Activated CD8-positive, alpha-beta memory T cell treated with anti-CD3 and anti-CD28 coated beads for 1 hour (primary cell): ENCODE measurements around the gene DTNB.

Experiments
- DNase-seq, 2 donors: peaks; one replicate each; pipeline ENCODE4 v3.0.0-alpha.2; 2020; ENCODE audit warnings: low read depth in 1 of 2; ENCODE audit errors: extremely low read depth in 1 of 2

Gene DTNB

GRCh38 chr2:25400576-25401216, 272.7 kb downstream of the DTNB start:
- DNase-seq: no peak

- DNase-seq: no peak
Observed at GRCh38 chr2:25400169-25400568, 273.2 kb downstream of the DTNB start.

DNA sequence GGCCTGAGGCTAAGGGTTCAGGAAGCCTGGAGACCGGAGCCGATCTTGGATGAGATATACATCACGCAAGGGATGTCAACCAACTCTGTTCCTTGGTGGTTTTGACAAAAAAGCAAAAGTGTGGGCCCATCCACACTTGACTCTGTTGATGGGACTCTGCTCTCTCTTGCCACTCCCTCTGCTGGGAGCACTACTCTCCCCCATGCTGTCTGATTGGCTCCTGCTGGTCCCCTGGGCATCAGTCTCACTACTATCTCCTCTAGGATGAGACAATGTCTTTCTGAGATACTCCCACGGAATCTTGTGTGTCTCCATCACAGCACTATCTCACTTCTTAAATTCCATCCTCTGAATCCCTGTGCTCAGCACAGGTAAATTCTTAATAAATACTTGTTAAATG, 274.8 kb downstream of the DTNB start:
- no peak for DNase-seq

DNA sequence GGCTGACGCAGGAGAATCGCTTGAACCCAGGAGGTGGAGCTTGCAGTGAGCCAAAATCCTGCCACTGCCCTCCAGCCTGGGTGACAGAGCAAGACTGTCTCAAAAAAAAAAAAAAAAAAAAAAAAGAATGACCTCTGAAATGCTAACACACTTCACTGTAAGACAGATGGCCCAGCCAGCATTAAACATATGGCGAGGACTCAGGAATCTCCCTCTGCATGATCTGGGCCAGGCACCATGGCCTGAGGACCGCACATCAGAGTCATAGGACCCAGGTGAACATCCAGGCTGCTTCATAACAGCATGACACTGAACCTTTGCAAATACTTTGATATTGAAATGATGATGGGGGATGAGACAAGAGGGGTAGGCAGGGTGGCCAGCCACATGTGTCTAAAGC, 275.6 kb downstream of the DTNB start:
- no peak for DNase-seq

- DNase-seq: no peak
Observed at GRCh38 chr2:25389161-25389560, 284.2 kb downstream of the DTNB start.

GRCh38 chr2:25388491-25388890, 284.9 kb downstream of the DTNB start:
- no peak for DNase-seq

DNA sequence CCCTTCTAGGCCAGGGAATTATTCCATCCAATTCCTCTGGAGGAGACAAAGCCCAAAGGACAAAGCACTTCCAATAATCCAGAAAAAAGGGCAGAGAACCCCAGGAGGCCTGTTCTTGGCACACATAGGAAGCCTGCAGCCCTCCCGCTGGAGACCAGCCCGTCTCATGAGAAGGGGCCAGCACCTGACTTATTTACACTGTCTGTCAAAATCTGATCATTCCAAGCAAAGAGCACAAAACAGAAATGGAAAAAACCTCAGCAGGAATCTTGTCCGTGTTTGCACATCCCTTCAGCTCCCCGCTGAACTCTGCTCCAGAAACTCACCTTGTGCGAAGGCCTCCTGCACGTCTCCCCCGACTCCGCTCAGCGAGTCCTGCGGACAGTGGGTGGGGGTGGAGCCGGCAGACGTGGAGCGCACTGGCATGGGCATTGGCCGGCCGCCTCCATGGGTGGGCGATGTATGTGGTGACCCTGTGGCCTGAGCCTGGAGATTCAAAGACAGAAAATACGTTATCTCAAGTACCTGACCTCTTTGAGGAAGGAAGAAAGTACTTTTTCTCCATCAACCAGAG, 285.4 kb downstream of the DTNB start:
- no peak for DNase-seq

- DNase-seq: no peak
Observed at GRCh38 chr2:25386971-25387875, 286.2 kb downstream of the DTNB start.

- DNase-seq: no peak
Observed at GRCh38 chr2:25385910-25386309, 287.5 kb downstream of the DTNB start.

GRCh38 chr2:25383806-25384205, 289.6 kb downstream of the DTNB start:
- no peak for DNase-seq

GRCh38 chr2:25381502-25381901, 291.9 kb downstream of the DTNB start:
- DNase-seq: no peak

GRCh38 chr2:25380586-25381375, 292.6 kb downstream of the DTNB start:
- no peak for DNase-seq

GRCh38 chr2:25380023-25380422, 293.4 kb downstream of the DTNB start:
- DNase-seq: no peak

GRCh38 chr2:25379535-25379934, 293.8 kb downstream of the DTNB start:
- DNase-seq: no peak

DNA sequence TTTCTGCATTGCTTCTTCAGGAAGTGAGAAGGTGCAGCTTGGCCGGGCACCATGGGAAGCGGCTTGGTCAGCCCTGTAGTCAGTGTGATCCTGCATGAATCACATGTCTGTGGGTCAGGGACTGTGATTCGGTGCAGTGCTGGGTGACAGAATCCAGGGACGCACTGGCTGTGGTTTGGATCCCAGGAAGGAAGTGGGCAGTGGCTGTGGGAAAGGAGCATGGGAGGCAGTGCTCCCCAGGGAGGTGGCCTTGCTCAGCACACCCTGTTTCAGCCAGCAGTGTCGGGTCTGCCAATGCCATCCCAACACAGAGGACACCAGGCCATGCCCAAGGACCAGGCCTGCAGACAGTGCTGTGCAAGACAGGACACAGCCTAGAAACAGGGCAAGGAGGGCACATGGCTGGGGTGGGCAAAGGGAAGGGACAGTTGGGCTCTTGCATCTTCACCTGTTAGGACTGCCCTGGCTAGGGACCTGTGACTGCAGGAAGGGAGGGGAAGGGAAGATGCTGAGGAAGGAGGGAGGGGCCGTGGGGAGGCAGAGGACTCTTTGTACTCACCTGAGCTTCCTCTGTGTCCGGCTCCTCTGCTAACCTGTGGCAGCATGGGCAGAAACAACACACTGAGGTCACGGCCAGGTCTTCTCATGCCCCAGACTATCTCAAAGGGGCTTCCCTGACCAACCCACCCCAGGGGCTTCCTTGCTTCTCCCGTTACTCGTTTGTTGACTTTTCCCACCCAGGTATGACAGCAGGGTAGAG, 294.5 kb downstream of the DTNB start:
- no peak for DNase-seq

GRCh38 chr2:25377822-25378421, 295.5 kb downstream of the DTNB start:
- no peak for DNase-seq

DNA sequence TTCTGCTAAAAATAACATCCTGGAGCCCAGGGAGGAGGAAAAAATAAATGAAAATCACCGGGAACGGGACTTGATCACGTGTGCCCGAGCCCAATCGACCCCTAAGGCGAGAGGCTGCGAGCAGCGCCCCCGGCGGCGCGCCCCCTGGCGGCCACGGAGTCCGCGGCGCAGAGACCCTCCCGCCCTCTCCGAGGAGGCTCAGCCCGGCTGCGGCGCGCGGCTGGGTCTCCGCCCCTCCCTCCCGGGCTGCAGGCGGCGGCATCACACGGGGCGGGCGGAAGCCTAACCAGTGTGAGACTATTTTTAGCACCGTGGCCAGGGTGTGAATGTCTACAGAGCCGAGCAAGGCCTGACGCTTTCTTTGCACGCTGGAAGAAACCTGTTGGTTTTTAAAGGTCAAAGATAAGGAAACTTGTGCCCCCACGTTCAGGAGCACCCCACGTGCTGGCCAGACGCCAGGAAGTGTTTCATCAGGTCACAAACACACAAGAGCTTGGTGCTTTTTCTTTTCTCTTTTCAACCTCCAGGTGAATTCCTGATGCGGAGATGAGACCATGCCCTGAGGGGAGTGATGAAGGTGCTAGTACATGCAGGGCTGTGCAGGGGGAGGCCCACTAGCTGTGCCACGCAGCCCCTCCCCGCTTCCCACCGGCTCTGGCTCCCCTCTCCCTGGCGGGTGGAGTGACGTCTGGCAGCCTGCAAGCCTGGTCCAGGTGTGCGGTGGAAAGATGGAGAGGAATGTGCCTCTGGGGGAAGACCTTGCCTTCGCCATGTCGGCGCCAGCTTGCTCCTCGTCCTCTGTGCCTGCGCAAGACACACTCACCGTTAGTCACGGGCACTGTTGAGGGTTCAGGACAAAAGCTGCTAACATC, 296.4 kb downstream of the DTNB start:
- DNase-seq: peak; percentile 79 to 86

DNA sequence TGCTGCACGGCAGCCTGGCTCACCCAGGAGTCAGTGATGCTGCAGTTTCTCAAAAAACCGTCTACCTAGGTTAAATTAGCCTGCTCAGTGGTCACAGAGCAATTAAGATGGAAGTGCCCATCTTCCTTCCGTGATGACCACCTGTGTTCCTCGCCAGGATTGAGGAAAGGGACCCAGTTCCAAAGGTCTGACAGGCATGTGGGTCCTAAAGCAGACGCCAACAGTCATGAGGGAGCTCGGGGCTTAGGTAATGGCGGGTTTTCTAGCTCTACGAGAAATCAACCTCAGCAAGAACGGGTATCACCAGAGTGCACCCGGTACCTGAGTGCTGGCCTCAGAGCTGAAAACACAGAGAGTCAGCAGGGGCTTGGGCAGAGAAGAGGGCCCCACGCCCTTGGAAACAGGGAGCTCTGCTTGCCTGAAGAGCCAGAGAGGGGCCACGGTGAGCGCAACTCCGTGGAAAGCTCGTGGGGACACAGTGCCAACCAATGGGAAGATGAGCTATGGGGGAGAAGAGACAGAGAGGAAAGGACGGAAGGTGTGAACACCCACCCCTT, 297.3 kb downstream of the DTNB start:
- DNase-seq: no peak
